GM21723 (cell line): ENCODE results near the gene HMSD.

Source experiments
- ATAC-seq: cut with Tn5 transposase; IDR thresholded peaks from one replicate; pipeline ENCODE4 v1.9.1; 2021; ENCODE audit warnings: mild to moderate bottlenecking, moderate library complexity; ENCODE audit not compliant: unreplicated experiment

HMSD gene

DNA sequence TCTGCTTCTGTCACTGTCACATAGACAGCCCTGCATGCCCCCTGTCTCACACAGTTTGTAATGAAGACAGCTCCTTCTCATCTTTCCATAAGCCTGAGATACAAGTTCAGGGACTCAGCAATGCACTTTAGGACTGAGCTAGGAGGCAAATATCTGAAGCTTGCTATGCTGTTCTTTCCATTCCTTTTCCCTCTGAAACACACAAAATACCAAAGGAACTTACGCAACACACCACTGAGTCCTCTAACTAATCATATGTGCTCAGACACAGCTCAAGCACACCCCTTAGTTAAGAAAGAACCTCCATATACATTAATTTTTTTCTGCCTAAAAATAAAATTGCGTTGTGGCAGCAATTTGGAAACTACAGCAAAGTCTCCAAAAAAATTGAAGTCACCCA is 38.6 kb downstream of the HMSD start:
- ATAC-seq, result no peak

GRCh38 chr18:63992751-63993150 is 43.6 kb downstream of the HMSD start:
- no peak for ATAC-seq

- peak; percentile 58 for ATAC-seq
Observed at GRCh38 chr18:63994783-63995399, 45.8 kb downstream of the HMSD start.

DNA sequence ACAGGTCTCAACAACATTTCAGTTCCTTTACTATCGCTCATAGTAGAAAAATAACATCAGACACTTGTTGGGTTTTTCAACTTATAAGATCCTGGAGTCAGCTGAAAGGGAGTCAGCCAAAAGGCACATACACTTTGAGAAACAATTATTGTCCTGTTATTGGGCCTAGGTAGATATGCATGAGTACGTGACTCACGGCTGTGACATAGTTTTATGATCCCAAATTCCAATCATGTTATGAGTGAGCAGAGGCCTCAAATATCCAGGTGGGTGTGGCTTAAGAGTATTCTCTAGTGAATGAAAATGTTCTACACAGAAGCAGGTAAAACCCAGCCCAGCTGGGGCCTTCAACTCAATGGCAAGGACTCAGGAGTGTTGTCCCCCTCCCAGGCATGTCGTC is 47.9 kb downstream of the HMSD start:
- no peak for ATAC-seq

DNA sequence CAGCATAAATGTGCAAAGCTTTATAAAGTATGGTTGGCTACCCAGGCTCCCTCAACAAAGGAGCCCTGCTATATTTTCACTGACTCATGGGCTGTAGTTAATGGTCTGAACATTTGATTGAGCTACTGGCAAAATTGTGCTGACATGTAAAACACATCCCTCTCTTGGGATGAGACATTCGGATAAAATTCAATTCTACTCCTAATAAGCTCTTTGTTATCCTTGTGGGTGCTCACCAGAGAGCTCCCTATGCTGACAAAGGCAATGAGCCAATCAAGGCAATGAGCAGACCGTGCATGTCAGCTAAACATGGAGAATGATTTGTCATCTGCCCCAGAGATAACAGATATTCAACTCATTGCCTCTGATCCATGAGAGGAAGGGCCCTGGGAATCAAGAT is 48.5 kb downstream of the HMSD start:
- ATAC-seq, result no peak

GRCh38 chr18:63999871-64000270 is 50.8 kb downstream of the HMSD start:
- no peak for ATAC-seq

- ATAC-seq, result no peak
Observed at GRCh38 chr18:64002581-64002980, 53.5 kb downstream of the HMSD start.

GRCh38 chr18:64009305-64009704 is 60.2 kb downstream of the HMSD start:
- ATAC-seq, result no peak
